Measurements from ENCODE around the gene SRSF6.
"Not testable (repeated sequence)": the region's sequence is repeated elsewhere in the genome, so short reads cannot be mapped to it uniquely, and the experiment has no call there.

SRSF6 gene

DNA sequence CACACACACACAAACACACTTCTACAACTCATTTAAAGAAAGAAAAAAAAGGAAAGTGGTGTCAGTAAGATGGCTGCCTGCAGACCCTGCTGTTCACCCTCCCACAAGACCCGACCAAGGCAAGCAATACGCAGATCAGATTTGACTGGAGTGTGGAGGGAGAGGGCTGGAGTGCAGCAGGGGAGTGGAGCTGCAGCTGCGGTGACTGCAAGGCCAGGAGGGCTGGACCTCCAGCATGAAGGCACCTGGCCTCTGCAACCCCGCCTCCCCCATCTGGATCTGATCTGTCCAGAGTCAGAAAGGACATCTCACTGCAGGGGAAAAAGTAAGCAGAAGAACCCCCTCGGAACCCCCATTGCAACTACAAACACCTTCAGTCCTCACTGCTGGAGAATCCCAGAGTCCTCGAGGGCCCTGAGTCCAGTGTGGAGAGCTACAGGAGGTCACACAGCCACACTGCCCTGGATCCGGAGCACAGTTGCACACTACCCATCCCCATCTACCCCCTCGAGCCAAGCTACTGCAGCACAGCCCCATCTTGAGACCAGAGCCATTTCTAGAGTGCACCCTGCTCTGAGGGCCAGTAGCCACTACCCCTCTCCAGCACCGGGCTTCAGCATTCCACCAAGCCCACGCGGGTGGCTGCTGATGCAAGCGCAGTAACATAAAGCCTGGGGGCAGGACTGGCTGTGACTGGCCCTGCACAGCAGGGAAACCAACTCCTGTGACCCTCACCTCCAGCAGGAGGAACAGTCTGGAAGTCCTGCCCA lies 41.9 kb upstream of the SRSF6 start:
- Histone ChIP-seq H3K4me1 (ENCODE audit: insufficient read depth, low read length) (no peaks in the 10 kb centered on the region), H3K4me3 (ENCODE audit: low read depth in 1 of 2, low read length in 2 of 2) (no peak overlapping the region), H3K79me2 (ENCODE audit: insufficient read depth, low read length) (no peaks in the 10 kb centered on the region), H3K36me3 (ENCODE audit: insufficient read depth, low read length) (no peaks in the 10 kb centered on the region), H3K9me3 (ENCODE audit: insufficient read depth, low read length, severe bottlenecking) (peaks cover 19% of the 10 kb centered on the region), H3K27me3 (ENCODE audit: insufficient read depth, low read length, poor library complexity) (no peaks in the 10 kb centered on the region), H4K20me1 (ENCODE audit: insufficient read depth, low read length) (no peaks in the 10 kb centered on the region), H3K4me2 (ENCODE audit: insufficient read depth, low read length) (no peak overlapping the region), H3K9ac (ENCODE audit: low read depth, low read length) (no peak overlapping the region), H2AFZ (ENCODE audit: low read depth, low read length) (no peak overlapping the region), H3K27ac (ENCODE audit: low read length) (no peak overlapping the region)
- TF ChIP-seq, protein P1, sequence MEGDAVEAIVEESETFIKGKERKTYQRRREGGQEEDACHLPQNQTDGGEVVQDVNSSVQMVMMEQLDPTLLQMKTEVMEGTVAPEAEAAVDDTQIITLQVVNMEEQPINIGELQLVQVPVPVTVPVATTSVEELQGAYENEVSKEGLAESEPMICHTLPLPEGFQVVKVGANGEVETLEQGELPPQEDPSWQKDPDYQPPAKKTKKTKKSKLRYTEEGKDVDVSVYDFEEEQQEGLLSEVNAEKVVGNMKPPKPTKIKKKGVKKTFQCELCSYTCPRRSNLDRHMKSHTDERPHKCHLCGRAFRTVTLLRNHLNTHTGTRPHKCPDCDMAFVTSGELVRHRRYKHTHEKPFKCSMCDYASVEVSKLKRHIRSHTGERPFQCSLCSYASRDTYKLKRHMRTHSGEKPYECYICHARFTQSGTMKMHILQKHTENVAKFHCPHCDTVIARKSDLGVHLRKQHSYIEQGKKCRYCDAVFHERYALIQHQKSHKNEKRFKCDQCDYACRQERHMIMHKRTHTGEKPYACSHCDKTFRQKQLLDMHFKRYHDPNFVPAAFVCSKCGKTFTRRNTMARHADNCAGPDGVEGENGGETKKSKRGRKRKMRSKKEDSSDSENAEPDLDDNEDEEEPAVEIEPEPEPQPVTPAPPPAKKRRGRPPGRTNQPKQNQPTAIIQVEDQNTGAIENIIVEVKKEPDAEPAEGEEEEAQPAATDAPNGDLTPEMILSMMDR (IDR thresholded peaks at IDR 0.05; ENCODE audit: borderline replicate concordance, extremely low read depth, low read length, poor library complexity, severe bottlenecking) = no peak
- no peak for TF ChIP-seq EZH2 (IDR thresholded peaks at IDR 0.05; ENCODE audit: borderline replicate concordance, low read depth, low read length, severe bottlenecking)
- no peak for ATAC-seq (ENCODE audit: insufficient read depth, low read depth)
- no peak for DNase-seq

DNA sequence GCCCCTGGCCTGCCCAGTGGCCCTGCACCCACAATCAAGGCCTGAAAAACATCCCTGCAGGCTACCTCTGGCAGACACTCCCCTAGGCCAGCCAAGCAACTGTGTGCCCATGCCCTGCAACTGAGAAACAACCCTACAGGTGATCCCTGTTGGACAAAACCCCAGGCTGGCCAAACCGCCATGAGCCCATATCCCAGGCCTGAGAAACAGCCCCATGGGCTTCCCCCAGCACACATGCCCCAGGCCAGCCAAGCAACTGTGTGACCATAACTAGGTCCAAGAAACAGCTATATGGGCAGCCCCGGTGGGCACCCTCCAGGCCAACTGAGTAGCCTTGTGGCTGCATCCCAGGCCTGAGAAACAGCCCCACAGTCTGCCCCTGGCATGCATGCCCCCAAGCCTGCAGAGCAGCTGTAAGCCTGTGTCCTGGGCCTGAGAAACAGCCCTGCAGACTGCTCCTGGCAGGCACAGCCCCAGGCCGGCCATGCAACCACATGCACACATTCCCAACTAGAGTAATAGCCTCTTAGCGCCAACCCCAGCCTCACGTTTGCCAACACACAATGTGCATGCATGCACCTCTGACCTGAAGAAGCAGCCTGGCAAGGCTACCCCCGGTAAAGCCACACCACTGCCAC lies 41.0 kb upstream of the SRSF6 start:
- Histone ChIP-seq H3K4me1 (ENCODE audit: insufficient read depth, low read length) (no peaks in the 10 kb centered on the region), H3K4me2 (ENCODE audit: insufficient read depth, low read length) (no peak overlapping the region), H3K9me3 (ENCODE audit: insufficient read depth, low read length, severe bottlenecking) (peaks cover 22% of the 10 kb centered on the region), H4K20me1 (ENCODE audit: insufficient read depth, low read length) (no peaks in the 10 kb centered on the region), H3K9ac (ENCODE audit: low read depth, low read length) (no peak overlapping the region), H3K27ac (ENCODE audit: low read length) (no peak overlapping the region), H2AFZ (ENCODE audit: low read depth, low read length) (no peak overlapping the region), H3K27me3 (ENCODE audit: insufficient read depth, low read length, poor library complexity) (no peaks in the 10 kb centered on the region), H3K4me3 (ENCODE audit: low read depth in 1 of 2, low read length in 2 of 2) (no peak overlapping the region), H3K36me3 (ENCODE audit: insufficient read depth, low read length) (no peaks in the 10 kb centered on the region), H3K79me2 (ENCODE audit: insufficient read depth, low read length) (no peaks in the 10 kb centered on the region)
- no peak for TF ChIP-seq EZH2 (IDR thresholded peaks at IDR 0.05; ENCODE audit: borderline replicate concordance, low read depth, low read length, severe bottlenecking)
- TF ChIP-seq, protein P1 (IDR thresholded peaks at IDR 0.05; ENCODE audit: borderline replicate concordance, extremely low read depth, low read length, poor library complexity, severe bottlenecking) = no peak
- DNase-seq (no peak), ATAC-seq (ENCODE audit: insufficient read depth, low read depth) (no peak)

- no peak overlapping the region for H3K4me3 ChIP-seq (ENCODE audit: low read depth in 1 of 2, low read length in 2 of 2)
- ATAC-seq (ENCODE audit: insufficient read depth, low read depth) = no peak
- no peaks in the 10 kb centered on the region for H3K27me3 ChIP-seq (ENCODE audit: insufficient read depth, low read length, poor library complexity)
- H3K4me1 ChIP-seq (ENCODE audit: insufficient read depth, low read length) = no peaks in the 10 kb centered on the region
- H2AFZ ChIP-seq (ENCODE audit: low read depth, low read length) = no peak overlapping the region
- TF ChIP-seq, protein P1 (IDR thresholded peaks at IDR 0.05; ENCODE audit: borderline replicate concordance, extremely low read depth, low read length, poor library complexity, severe bottlenecking) = no peak
- TF ChIP-seq EZH2 (IDR thresholded peaks at IDR 0.05; ENCODE audit: borderline replicate concordance, low read depth, low read length, severe bottlenecking) = no peak
- H3K9ac ChIP-seq (ENCODE audit: low read depth, low read length) = no peak overlapping the region
- no peak overlapping the region for H3K27ac ChIP-seq (ENCODE audit: low read length)
- no peaks in the 10 kb centered on the region for H4K20me1 ChIP-seq (ENCODE audit: insufficient read depth, low read length)
- no peak for DNase-seq
- no peaks in the 10 kb centered on the region for H3K79me2 ChIP-seq (ENCODE audit: insufficient read depth, low read length)
- peaks cover 22% of the 10 kb centered on the region for H3K9me3 ChIP-seq (ENCODE audit: insufficient read depth, low read length, severe bottlenecking)
- no peak overlapping the region for H3K4me2 ChIP-seq (ENCODE audit: insufficient read depth, low read length)
- H3K36me3 ChIP-seq (ENCODE audit: insufficient read depth, low read length) = no peaks in the 10 kb centered on the region
Observed at GRCh38 chr20:43420192-43420591, 37.5 kb upstream of the SRSF6 start.

- not testable (repeated sequence) for H3K4me3 ChIP-seq (ENCODE audit: low read depth in 1 of 2, low read length in 2 of 2); H3K36me3 ChIP-seq (ENCODE audit: insufficient read depth, low read length); H3K4me2 ChIP-seq (ENCODE audit: insufficient read depth, low read length); H3K79me2 ChIP-seq (ENCODE audit: insufficient read depth, low read length); ATAC-seq (ENCODE audit: insufficient read depth, low read depth); H3K27me3 ChIP-seq (ENCODE audit: insufficient read depth, low read length, poor library complexity); H3K9ac ChIP-seq (ENCODE audit: low read depth, low read length); DNase-seq; H4K20me1 ChIP-seq (ENCODE audit: insufficient read depth, low read length); H3K4me1 ChIP-seq (ENCODE audit: insufficient read depth, low read length); H2AFZ ChIP-seq (ENCODE audit: low read depth, low read length); H3K27ac ChIP-seq (ENCODE audit: low read length)
- H3K9me3 ChIP-seq (ENCODE audit: insufficient read depth, low read length, severe bottlenecking) = peaks cover 22% of the 10 kb centered on the region
Observed at GRCh38 chr20:43420913-43421312, 36.8 kb upstream of the SRSF6 start.
